GM23338 (cell line): ENCODE measurements around the gene LMBR1L. TPM values are rescaled to one million over a fixed set of nuclear protein-coding genes. Genes with fewer than 3 reads are reported as not detected.
"Not testable (repeated sequence)": the region's sequence is repeated elsewhere in the genome, so short reads cannot be mapped to it uniquely, and the experiment has no call there.

ENCODE experiments used
- ATAC-seq: fragments of 200-7000 bp; cut with Tn5 transposase; 3 replicates; pipeline ENCODE4 v1.9.1; 2020
- DNase-seq: peaks from one replicate; pipeline ENCODE4 v3.0.0-alpha.2; 2015; ENCODE audit warnings: low spot score
- H2AFZ ChIP-seq: fragments of 200-600 bp; sonication (generic); 2 replicates; pipeline ENCODE4 v1.8.0; 2016; ENCODE audit warnings: antibody characterized with exemption, mild to moderate bottlenecking, moderate library complexity
- H3F3A ChIP-seq: fragments of 200-600 bp; sonication (generic); replicated peaks from 2 replicates; pipeline ENCODE4 v1.8.0; 2017; ENCODE audit warnings: antibody characterized with exemption, mixed run types, low read depth
- H3K27ac ChIP-seq: fragments of 200-600 bp; sonication (generic); 2 replicates; pipeline ENCODE4 v1.6.1; 2016; ENCODE audit warnings: low read depth
- H3K27me3 ChIP-seq: fragments of 200-600 bp; sonication (generic); 2 replicates; pipeline ENCODE4 v1.8.0; 2016; ENCODE audit warnings: mild to moderate bottlenecking, mixed run types, moderate library complexity; ENCODE audit not compliant: insufficient read depth
- H3K36me3 ChIP-seq: fragments of 200-600 bp; sonication (generic); 2 replicates; pipeline ENCODE4 v1.8.0; 2016; ENCODE audit warnings: mild to moderate bottlenecking; ENCODE audit not compliant: insufficient read depth
- H3K4me1 ChIP-seq: fragments of 200-600 bp; sonication (generic); 2 replicates; pipeline ENCODE4 v1.8.0; 2016; ENCODE audit warnings: mild to moderate bottlenecking, moderate library complexity; ENCODE audit not compliant: insufficient read depth
- H3K4me2 ChIP-seq: fragments of 200-600 bp; sonication (generic); 2 replicates; pipeline ENCODE4 v1.7.1; 2017; ENCODE audit warnings: mixed run types
- H3K4me3 ChIP-seq: fragments of 200-600 bp; sonication (generic); 2 replicates; pipeline ENCODE4 v1.6.1; 2016; ENCODE audit warnings: mixed run types
- H3K79me2 ChIP-seq: fragments of 200-600 bp; sonication (generic); replicated peaks from 2 replicates; pipeline ENCODE4 v1.8.0; 2017; ENCODE audit warnings: mild to moderate bottlenecking; ENCODE audit not compliant: insufficient read depth
- H3K9me2 ChIP-seq: fragments of 200-600 bp; sonication (generic); 2 replicates; pipeline ENCODE4 v1.8.0; 2017; ENCODE audit not compliant: insufficient read depth
- H4K20me1 ChIP-seq: fragments of 200-600 bp; sonication (generic); replicated peaks from 2 replicates; pipeline ENCODE4 v1.8.0; 2017; ENCODE audit warnings: mild to moderate bottlenecking; ENCODE audit not compliant: insufficient read depth
- H3K27ac Mint-ChIP-seq: 2 replicates; pipeline ENCODE4 v1.8.0; 2020; ENCODE audit warnings: inconsistent platforms, mild to moderate bottlenecking, moderate library complexity, mixed read lengths
- H3K27me3 Mint-ChIP-seq: 3 replicates; pipeline ENCODE4 v1.8.0; 2022; ENCODE audit warnings: low read depth, mild to moderate bottlenecking, moderate library complexity, mixed read lengths, inconsistent platforms; ENCODE audit not compliant: insufficient read depth, poor library complexity
- H3K36me3 Mint-ChIP-seq: 3 replicates; pipeline ENCODE4 v1.8.0; 2021; ENCODE audit warnings: low read depth, mild to moderate bottlenecking, inconsistent platforms, moderate library complexity, mixed read lengths
- H3K4me1 Mint-ChIP-seq: 3 replicates; pipeline ENCODE4 v1.8.0; 2020; ENCODE audit warnings: mild to moderate bottlenecking, inconsistent platforms, mixed read lengths
- H3K4me3 Mint-ChIP-seq: 3 replicates; pipeline ENCODE4 v1.8.0; 2021; ENCODE audit warnings: moderate library complexity, mild to moderate bottlenecking, inconsistent platforms, mixed read lengths
- H3K9me3 Mint-ChIP-seq: 3 replicates; pipeline ENCODE4 v1.8.0; 2020; ENCODE audit warnings: moderate library complexity, mild to moderate bottlenecking, inconsistent platforms, mixed read lengths
- CREB1 ChIP-seq: fragments of 250-450 bp; sonication (Bioruptor Pico); IDR thresholded peaks from 2 replicates; pipeline ENCODE4 v1.5.0; 2020; ENCODE audit warnings: low read depth, mild to moderate bottlenecking, moderate library complexity
- CTCF ChIP-seq, 2 experiments: fragments of 200-600 bp in 1 of 2; sonication (generic) in 1 of 2; conservative IDR thresholded peaks; 2 replicates each; pipeline versions ENCODE4 v1.5.1 to v1.6.1; 2016 to 2017; ENCODE audit warnings: antibody characterized with exemption in 2 of 2, low read depth in 2 of 2, mild to moderate bottlenecking in 2 of 2, moderate library complexity in 1 of 2
- ETS1 ChIP-seq: IDR thresholded peaks from 2 replicates; pipeline ENCODE4 v1.6.1; 2016; ENCODE audit warnings: antibody characterized with exemption
- REST ChIP-seq: IDR thresholded peaks from one replicate; pipeline ENCODE4 v1.6.1; 2018; ENCODE audit warnings: antibody characterized with exemption; ENCODE audit not compliant: unreplicated experiment
- ZNF331 ChIP-seq: fragments of 250-450 bp; sonication (Bioruptor Pico); IDR thresholded peaks from 2 replicates; pipeline ENCODE4 v1.5.0; 2020; ENCODE audit warnings: low read depth, mild to moderate bottlenecking, moderate library complexity
- polyA plus RNA-seq: library from polyadenylated mRNA; unstranded; fragments of >200 nt; fragmentation: Nextera tagmentation; extraction: Ambion mirVana; gene quantifications from 2 replicates; pipeline ENCODE4 v1.2.1, GENCODE V29; 2016
- total RNA-seq: library from RNA; depleted of rRNA; stranded (reverse); fragments of >200 nt; shearing (Covaris generic); gene quantifications from 2 replicates; pipeline ENCODE4 v1.2.3, GENCODE V29; 2014

The LMBR1L gene
- total and polyA plus RNA-seq, 2 experiments from 2014 or later = 19.8 to 57.0 TPM

GRCh38 chr12:49129332-49130150 is 18.9 kb upstream of the LMBR1L start (continued):
- TF ChIP-seq REST = no peak
- no peak for TF ChIP-seq ZNF331 (CRISPR knock-in tag)
- TF ChIP-seq CREB1 (CRISPR knock-in tag) = no peak
- no peak for TF ChIP-seq CTCF (conservative IDR thresholded peaks at IDR 0.05; ENCODE audit: low read depth in 2 of 2)
- TF ChIP-seq ETS1 = no peak

- not testable (repeated sequence) for H3K27me3 ChIP-seq, H3K9me2 ChIP-seq, H3K4me2 ChIP-seq, H2AFZ ChIP-seq, H3K9me3 Mint-ChIP-seq, H3K27ac ChIP-seq, H3K27ac Mint-ChIP-seq, ATAC-seq, H3K4me3 Mint-ChIP-seq, H3K4me3 ChIP-seq, H3K4me1 ChIP-seq, DNase-seq
- peaks cover 17% of the 10 kb centered on the region for H4K20me1 ChIP-seq
- H3K79me2 ChIP-seq = peaks cover 21% of the 10 kb centered on the region
- peaks cover 40% of the 10 kb centered on the region for H3F3A ChIP-seq
- Mint-ChIP-seq H3K36me3 (peaks cover 49% of the 10 kb centered on the region), H3K27me3 (peaks cover 22% of the 10 kb centered on the region), H3K4me1 (peaks cover 28% of the 10 kb centered on the region)
- H3K36me3 ChIP-seq = peaks cover 27% of the 10 kb centered on the region
These were observed 17.3 kb upstream of the LMBR1L start for GRCh38 chr12:49127971-49128370.
